Stimulated activated CD8-positive, alpha-beta memory T cell treated with anti-CD3 and anti-CD28 coated beads, Interleukin-12 subunit alpha, Interleukin-12 subunit beta, amount 100 ng/mL, for 4 hours (primary cell): Measurements from ENCODE around the gene EXPH5.
A peak's percentile ranks its signal among the peaks of the same experiment; 100 is the strongest.
"Not testable (repeated sequence)": the region's sequence is repeated elsewhere in the genome, so short reads cannot be mapped to it uniquely, and the experiment has no call there.

Experiments used
- DNase-seq: peaks from one replicate; pipeline ENCODE4 v3.0.0-alpha.2; 2020; ENCODE audit warnings: low read depth

The EXPH5 gene

GRCh38 chr11:108606070-108606469 is 12.5 kb upstream of the EXPH5 start:
- no peak for DNase-seq

GRCh38 chr11:108602818-108603217 is 9.2 kb upstream of the EXPH5 start:
- not testable (repeated sequence) for DNase-seq

- no peak for DNase-seq
Observed at GRCh38 chr11:108601150-108601549, 7.6 kb upstream of the EXPH5 start.

- DNase-seq = no peak
Observed at GRCh38 chr11:108599978-108600377, 6.4 kb upstream of the EXPH5 start.

- DNase-seq = no peak
Observed at GRCh38 chr11:108597736-108598355, 4.3 kb upstream of the EXPH5 start.

- no peak for DNase-seq
Observed at GRCh38 chr11:108596701-108597100, 3.1 kb upstream of the EXPH5 start.

GRCh38 chr11:108593923-108594434 is 411 bp upstream of the EXPH5 start:
- no peak for DNase-seq

GRCh38 chr11:108592591-108593213 is 866 bp downstream of the EXPH5 start:
- DNase-seq = peak; percentile 27

GRCh38 chr11:108591893-108592292 is 1.7 kb downstream of the EXPH5 start:
- DNase-seq = no peak

- no peak for DNase-seq
Observed at GRCh38 chr11:108589136-108589535, 4.4 kb downstream of the EXPH5 start.

GRCh38 chr11:108588287-108588686 is 5.3 kb downstream of the EXPH5 start:
- no peak for DNase-seq

- DNase-seq = no peak
Observed at GRCh38 chr11:108587109-108587508, 6.5 kb downstream of the EXPH5 start.

GRCh38 chr11:108586600-108586999 is 7.0 kb downstream of the EXPH5 start:
- DNase-seq = no peak

GRCh38 chr11:108586185-108586584 is 7.4 kb downstream of the EXPH5 start:
- not testable (repeated sequence) for DNase-seq

GRCh38 chr11:108584973-108585372 is 8.6 kb downstream of the EXPH5 start:
- DNase-seq = no peak

- DNase-seq = no peak
Observed at GRCh38 chr11:108580645-108581044, 12.9 kb downstream of the EXPH5 start.

- DNase-seq = no peak
Observed at GRCh38 chr11:108580043-108580442, 13.5 kb downstream of the EXPH5 start.

GRCh38 chr11:108576523-108576922 is 17.0 kb downstream of the EXPH5 start:
- no peak for DNase-seq

- no peak for DNase-seq
Observed at GRCh38 chr11:108574675-108575074, 18.9 kb downstream of the EXPH5 start.

- no peak for DNase-seq
Observed at GRCh38 chr11:108571001-108571400, 22.6 kb downstream of the EXPH5 start.

- DNase-seq = no peak
Observed at GRCh38 chr11:108569896-108570295, 23.7 kb downstream of the EXPH5 start.

- DNase-seq = no peak
Observed at GRCh38 chr11:108568195-108568858, 25.2 kb downstream of the EXPH5 start.

GRCh38 chr11:108565653-108566052 is 27.9 kb downstream of the EXPH5 start:
- DNase-seq = no peak
